RWPE2 (cell line): ENCODE data around the gene TECTA.

Experiments
- ATAC-seq: fragments of 200-7000 bp; cut with Tn5 transposase; 3 replicates; pipeline ENCODE4 v1.9.1; 2021; ENCODE audit warnings: low read depth
- DNase-seq: peaks from one replicate; pipeline ENCODE4 v3.0.0-alpha.2; 2020; ENCODE audit warnings: low spot score
- H3K27ac ChIP-seq: fragments of 450-650 bp; 2 replicates; pipeline ENCODE4 v1.5.1; 2017; ENCODE audit warnings: mild to moderate bottlenecking; ENCODE audit not compliant: poor library complexity, severe bottlenecking
- H3K27me3 ChIP-seq: fragments of 250-450 bp; sonication (Bioruptor Pico); 2 replicates; pipeline ENCODE4 v1.5.1; 2021; ENCODE audit warnings: mild to moderate bottlenecking, moderate library complexity; ENCODE audit not compliant: insufficient read depth, poor library complexity, severe bottlenecking
- H3K36me3 ChIP-seq: fragments of 250-450 bp; sonication (Bioruptor Pico); 2 replicates; pipeline ENCODE4 v1.5.1; 2020; ENCODE audit warnings: low read depth, mild to moderate bottlenecking, moderate library complexity
- H3K4me1 ChIP-seq: fragments of 250-450 bp; sonication (Bioruptor Pico); 2 replicates; pipeline ENCODE4 v1.5.1; 2021; ENCODE audit warnings: mild to moderate bottlenecking, moderate library complexity; ENCODE audit not compliant: insufficient read depth, poor library complexity, severe bottlenecking
- H3K4me3 ChIP-seq: fragments of 250-450 bp; sonication (Bioruptor Pico); 2 replicates; pipeline ENCODE4 v1.5.1; 2021; ENCODE audit warnings: mild to moderate bottlenecking, moderate library complexity; ENCODE audit not compliant: severe bottlenecking
- H3K9me3 ChIP-seq: fragments of 250-450 bp; sonication (Bioruptor Pico); 2 replicates; pipeline ENCODE4 v1.5.1; 2021; ENCODE audit warnings: mild to moderate bottlenecking, moderate library complexity; ENCODE audit not compliant: severe bottlenecking
- TF ChIP-seq, protein P1 (sequence below): fragments of 450-650 bp; IDR thresholded peaks from one replicate; pipeline ENCODE4 v1.5.1; 2017; ENCODE audit warnings: mild to moderate bottlenecking, moderate library complexity; ENCODE audit not compliant: poor library complexity, severe bottlenecking

TECTA gene

DNA sequence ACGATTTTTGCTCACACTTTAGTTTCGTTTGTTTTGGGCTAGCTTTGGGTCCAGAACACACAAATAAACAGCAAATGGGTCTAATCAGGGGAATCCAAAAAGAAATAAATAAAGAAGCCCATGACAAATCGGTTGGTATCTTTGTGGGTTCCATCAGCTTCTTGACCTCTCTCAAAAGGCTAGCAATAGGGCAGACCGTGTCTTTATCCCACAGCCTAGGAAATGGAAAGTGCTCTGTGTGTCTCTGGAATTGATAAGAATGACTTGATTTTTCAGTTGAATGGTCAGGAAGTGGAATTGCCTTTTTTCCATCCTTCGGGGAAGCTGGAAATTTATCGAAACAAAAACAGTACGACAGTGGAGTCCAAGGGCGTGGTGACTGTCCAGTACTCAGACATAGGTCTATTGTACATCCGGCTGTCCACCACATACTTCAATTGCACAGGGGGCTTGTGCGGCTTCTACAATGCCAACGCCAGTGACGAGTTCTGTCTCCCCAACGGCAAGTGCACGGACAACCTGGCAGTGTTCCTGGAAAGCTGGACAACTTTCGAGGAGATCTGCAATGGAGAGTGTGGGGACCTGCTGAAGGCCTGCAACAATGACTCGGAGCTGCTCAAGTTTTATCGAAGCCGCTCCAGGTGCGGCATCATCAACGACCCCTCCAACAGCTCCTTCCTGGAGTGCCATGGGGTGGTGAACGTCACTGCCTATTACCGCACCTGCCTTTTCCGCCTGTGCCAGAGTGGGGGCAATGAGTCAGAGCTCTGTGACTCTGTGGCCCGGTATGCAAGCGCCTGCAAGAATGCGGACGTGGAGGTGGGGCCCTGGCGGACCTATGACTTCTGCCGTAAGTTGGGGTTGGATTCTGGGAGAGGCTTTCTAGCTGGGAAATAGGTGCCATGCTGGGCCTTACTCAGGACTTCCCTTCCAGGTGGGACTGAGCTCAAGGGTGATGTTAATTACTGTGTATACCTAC, 28.6 kb downstream of the TECTA start:
- no peak for DNase-seq
- ATAC-seq, result peak; percentile 25; the same call in 1 of the 3 replicates
- H3K4me3 ChIP-seq, result no peak overlapping the region
- TF ChIP-seq, protein P1, sequence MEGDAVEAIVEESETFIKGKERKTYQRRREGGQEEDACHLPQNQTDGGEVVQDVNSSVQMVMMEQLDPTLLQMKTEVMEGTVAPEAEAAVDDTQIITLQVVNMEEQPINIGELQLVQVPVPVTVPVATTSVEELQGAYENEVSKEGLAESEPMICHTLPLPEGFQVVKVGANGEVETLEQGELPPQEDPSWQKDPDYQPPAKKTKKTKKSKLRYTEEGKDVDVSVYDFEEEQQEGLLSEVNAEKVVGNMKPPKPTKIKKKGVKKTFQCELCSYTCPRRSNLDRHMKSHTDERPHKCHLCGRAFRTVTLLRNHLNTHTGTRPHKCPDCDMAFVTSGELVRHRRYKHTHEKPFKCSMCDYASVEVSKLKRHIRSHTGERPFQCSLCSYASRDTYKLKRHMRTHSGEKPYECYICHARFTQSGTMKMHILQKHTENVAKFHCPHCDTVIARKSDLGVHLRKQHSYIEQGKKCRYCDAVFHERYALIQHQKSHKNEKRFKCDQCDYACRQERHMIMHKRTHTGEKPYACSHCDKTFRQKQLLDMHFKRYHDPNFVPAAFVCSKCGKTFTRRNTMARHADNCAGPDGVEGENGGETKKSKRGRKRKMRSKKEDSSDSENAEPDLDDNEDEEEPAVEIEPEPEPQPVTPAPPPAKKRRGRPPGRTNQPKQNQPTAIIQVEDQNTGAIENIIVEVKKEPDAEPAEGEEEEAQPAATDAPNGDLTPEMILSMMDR, result no peak
- no peaks in the 10 kb centered on the region for H3K9me3 ChIP-seq
- no peaks in the 10 kb centered on the region for H3K27me3 ChIP-seq
- H3K4me1 ChIP-seq, result no peaks in the 10 kb centered on the region
- H3K36me3 ChIP-seq, result no peaks in the 10 kb centered on the region
- no peak overlapping the region for H3K27ac ChIP-seq

DNA sequence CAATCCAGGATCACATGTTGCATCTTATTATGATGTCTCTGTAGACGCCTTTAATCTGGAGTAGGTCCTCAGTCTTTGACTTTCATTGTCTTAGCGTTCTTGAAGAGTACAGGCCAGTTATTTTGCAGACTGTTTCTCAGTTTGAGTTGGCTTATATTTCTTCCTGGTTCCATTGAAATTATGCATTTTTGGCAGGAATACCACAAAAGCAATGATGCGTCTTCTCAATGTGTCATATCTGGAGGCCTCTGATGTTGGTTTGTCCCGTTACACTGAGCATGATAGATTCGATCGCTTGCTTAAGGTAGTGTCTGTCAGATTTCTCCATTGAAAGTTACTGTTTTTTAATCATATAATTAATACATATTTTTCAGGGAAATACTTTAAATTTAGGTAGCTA, 30.6 kb downstream of the TECTA start:
- Histone ChIP-seq H3K27me3 (no peaks in the 10 kb centered on the region), H3K9me3 (no peaks in the 10 kb centered on the region), H3K36me3 (no peaks in the 10 kb centered on the region), H3K4me3 (no peak overlapping the region), H3K4me1 (no peaks in the 10 kb centered on the region), H3K27ac (no peak overlapping the region)
- ATAC-seq, result no peak
- TF ChIP-seq, protein P1, result no peak
- no peak for DNase-seq

DNA sequence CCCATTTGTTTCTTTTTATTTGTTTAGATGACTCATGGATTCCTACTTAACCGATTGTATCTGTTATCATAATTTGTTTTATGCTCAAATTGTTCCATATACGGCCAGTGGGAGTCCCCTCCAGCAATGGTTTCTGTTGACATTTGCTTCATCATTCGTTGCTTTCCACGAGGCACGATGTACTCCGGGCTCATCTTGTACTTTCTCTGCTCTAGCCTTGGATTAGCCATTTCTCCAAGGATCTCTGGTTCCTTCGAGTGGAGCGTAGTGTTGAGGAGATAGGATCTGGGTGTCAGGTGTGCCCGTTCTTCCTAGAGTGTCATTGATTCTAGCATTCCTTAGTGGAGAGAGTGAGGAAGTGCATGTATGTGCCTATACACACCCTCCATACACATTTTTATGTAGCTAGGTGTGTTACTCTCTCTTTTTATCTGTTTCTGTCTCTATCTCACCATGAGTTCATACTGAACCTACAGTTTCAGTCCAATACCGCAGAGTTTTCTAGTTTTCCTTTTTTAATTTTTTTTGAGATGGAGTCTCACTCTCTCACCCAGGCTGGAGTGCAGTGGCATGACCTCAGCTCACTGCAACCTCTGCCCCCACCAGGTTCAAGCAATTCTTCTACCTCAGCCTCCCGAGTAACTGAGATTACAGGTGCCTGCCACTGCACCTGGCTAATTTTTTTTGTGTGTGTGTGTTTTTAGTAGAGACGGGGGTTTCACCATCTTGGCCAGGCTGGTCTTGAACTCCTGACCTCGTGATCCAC, 31.4 kb downstream of the TECTA start:
- ATAC-seq, result peak; percentile 29; the same call in 1 of the 3 replicates
- no peak for DNase-seq
- Histone ChIP-seq H3K27ac (no peak overlapping the region), H3K36me3 (no peaks in the 10 kb centered on the region), H3K4me3 (no peak overlapping the region), H3K4me1 (no peaks in the 10 kb centered on the region), H3K9me3 (no peaks in the 10 kb centered on the region), H3K27me3 (no peaks in the 10 kb centered on the region)
- TF ChIP-seq, protein P1, result no peak

DNA sequence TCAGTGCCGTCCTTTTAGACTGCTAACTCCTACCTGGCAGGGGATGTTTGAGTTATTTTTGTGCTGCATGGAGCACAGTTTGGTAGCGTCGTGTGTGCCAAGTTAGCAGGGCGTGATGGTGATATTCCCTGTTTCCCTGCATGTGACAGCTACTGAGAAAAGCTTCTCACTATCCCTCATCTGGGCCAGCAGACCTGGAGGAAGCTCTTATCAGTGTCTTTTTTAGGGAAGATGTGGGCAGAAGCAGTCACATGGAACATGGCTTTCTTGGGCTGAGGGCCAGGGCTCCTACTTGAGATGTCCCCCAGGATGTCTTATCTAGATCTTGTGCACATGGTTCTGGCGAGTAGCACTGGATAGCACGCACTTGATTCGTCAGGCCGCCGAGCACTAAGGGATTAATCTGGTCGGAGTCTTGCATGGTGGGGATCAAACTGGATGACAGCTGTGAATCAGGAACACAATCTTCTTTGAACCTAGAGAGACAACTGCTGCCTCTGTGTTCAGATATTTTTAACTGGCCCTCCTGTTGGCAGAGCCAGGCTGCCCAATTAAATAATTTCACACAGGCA, 33.8 kb downstream of the TECTA start:
- H3K4me1 ChIP-seq, result no peaks in the 10 kb centered on the region
- H3K4me3 ChIP-seq, result no peak overlapping the region
- no peaks in the 10 kb centered on the region for H3K9me3 ChIP-seq
- DNase-seq (no peak), ATAC-seq (no peak)
- H3K36me3 ChIP-seq, result no peaks in the 10 kb centered on the region
- TF ChIP-seq, protein P1, result no peak
- H3K27me3 ChIP-seq, result no peaks in the 10 kb centered on the region
- no peak overlapping the region for H3K27ac ChIP-seq
